Measurements from ENCODE around the gene DGKD.

- TF ChIP-seq EZH2 (IDR thresholded peaks at IDR 0.05; ENCODE audit: insufficient read depth, poor library complexity, severe bottlenecking), result no peak
- TF ChIP-seq EZH2phosphoT487 (IDR thresholded peaks at IDR 0.05; ENCODE audit: insufficient read depth, low read depth), result no peak
Measured at GRCh38 chr2:233416199-233416598, 61.9 kb downstream of the DGKD start.

Measured in GM23248 (cell line).